K562 (cell line): ENCODE data around the gene DNAJB12. TPM values are rescaled to one million over a fixed set of nuclear protein-coding genes. Genes with fewer than 3 reads are reported as not detected.

Experiments used
- ATAC-seq: fragments of 200-7000 bp; cut with Tn5 transposase; 3 replicates; pipeline ENCODE4 v1.9.1; 2020; ENCODE audit warnings: moderate library complexity
- BruUV-seq: library from RNA; stranded (reverse); fragments of 400-500 nt; replicated peaks from 2 replicates; lab custom pipeline; 2021; lab: Mats Ljungman, UMichigan
- CTCF ChIA-PET: fragments of 300-600 bp; formaldehyde crosslinking; extraction: SDS; loops from one replicate; lab custom pipeline; 2021; ENCODE audit warnings: low intra/inter-chr PET ratio; lab: Yijun Ruan, JAX
- POLR2A ChIA-PET: fragments of 300-600, 350-650 bp; sonication (Branson Sonifier 250); formaldehyde crosslinking; extraction: SDS; loops from one replicate; lab custom pipeline; 2021; ENCODE audit warnings: antibody characterized with exemption, inconsistent platforms; lab: Yijun Ruan, JAX
- DNase-seq, 4 experiments: peaks; one replicate each; pipeline versions ENCODE4 v3.0.0 to v3.0.0-alpha.2; 2011 to 2018; ENCODE audit warnings: low spot score in 3 of 4, mixed read lengths in 3 of 4; ENCODE audit errors: extremely low read depth in 1 of 4
- FAIRE-seq: peaks from 2 replicates; lab custom pipeline; 2011; peaks lifted over from hg19 to GRCh38; lab: Jason Lieb, UNC
- H2AFZ ChIP-seq: 2 replicates; pipeline ENCODE4 v1.6.0; 2011; ENCODE audit warnings: low read depth, low read length, control low read depth, inconsistent platforms
- H3K27ac ChIP-seq: fragments of 200-600 bp; 3 replicates; pipeline ENCODE4 v1.8.0; 2011; ENCODE audit warnings: low read depth, mild to moderate bottlenecking, control low read depth, inconsistent platforms, low read length, moderate library complexity, mixed read lengths; ENCODE audit errors: extremely low read depth
- H3K27me3 ChIP-seq, 2 experiments: fragments of 300-600 bp in 1 of 2; 2 replicates in 1 of 2; 3 replicates in 1 of 2; pipeline versions ENCODE4 v1.6.0 to v1.8.0; 2011; ENCODE audit warnings: inconsistent platforms in 2 of 2, low read length in 2 of 2, mild to moderate bottlenecking in 1 of 2, mixed read lengths in 1 of 2, moderate library complexity in 1 of 2; ENCODE audit not compliant: control insufficient read depth in 2 of 2, insufficient read depth in 2 of 2
- H3K36me3 ChIP-seq: fragments of 300-600 bp; 3 replicates; pipeline ENCODE4 v1.8.0; 2011; ENCODE audit warnings: mild to moderate bottlenecking, low read length, inconsistent platforms; ENCODE audit not compliant: control insufficient read depth, insufficient read depth
- H3K4me1 ChIP-seq, 2 experiments: fragments of 200-600 bp in 1 of 2; replicated peaks in 1 of 2; 2 replicates in 1 of 2; 3 replicates in 1 of 2; pipeline versions ENCODE4 v1.5.1 to v1.8.0; 2011; ENCODE audit warnings: inconsistent platforms in 2 of 2, low read length in 2 of 2, mild to moderate bottlenecking in 1 of 2, mixed read lengths in 1 of 2, moderate library complexity in 1 of 2; ENCODE audit not compliant: control insufficient read depth in 2 of 2, insufficient read depth in 2 of 2
- H3K4me2 ChIP-seq: 2 replicates; pipeline ENCODE4 v1.6.1; 2011; ENCODE audit warnings: low read length, control low read depth, inconsistent platforms, mixed read lengths; ENCODE audit not compliant: insufficient read depth
- H3K4me3 ChIP-seq: fragments of 200-600 bp; sonication (generic), shearing (Covaris generic); 2 replicates; pipeline ENCODE4 v1.5.1; 2016; ENCODE audit warnings: control low read depth, inconsistent platforms
- H3K79me2 ChIP-seq: fragments of 200-600 bp; 3 replicates; pipeline ENCODE4 v1.8.0; 2011; ENCODE audit warnings: low read length, inconsistent platforms; ENCODE audit not compliant: control insufficient read depth, insufficient read depth
- H3K9ac ChIP-seq, 2 experiments: 2 replicates each; pipeline versions ENCODE4 v1.6.0 to v1.6.1; 2011; ENCODE audit warnings: low read depth in 2 of 2, low read length in 2 of 2, control low read depth in 1 of 2, inconsistent platforms in 1 of 2, mild to moderate bottlenecking in 1 of 2, mixed read lengths in 1 of 2; ENCODE audit not compliant: insufficient read depth in 1 of 2
- H3K9me1 ChIP-seq: one replicate; pipeline ENCODE4 v1.6.0; 2011; ENCODE audit warnings: inconsistent platforms, mild to moderate bottlenecking, low read length, moderate library complexity; ENCODE audit not compliant: control insufficient read depth, insufficient read depth
- H3K9me3 ChIP-seq: replicated peaks from 2 replicates; pipeline ENCODE4 v1.5.1; 2011; ENCODE audit warnings: low read depth, low read length, inconsistent platforms; ENCODE audit not compliant: control insufficient read depth, insufficient read depth
- H4K20me1 ChIP-seq: replicated peaks from 2 replicates; pipeline ENCODE4 v1.6.1; 2011; ENCODE audit warnings: low read length, inconsistent platforms, mixed read lengths; ENCODE audit not compliant: control insufficient read depth, insufficient read depth
- BMI1 ChIP-seq: fragments of 150-350 bp; IDR thresholded peaks from 2 replicates; pipeline ENCODE4 v1.6.1; 2014; ENCODE audit warnings: low read length
- CEBPB ChIP-seq: fragments of 450-650 bp; IDR thresholded peaks from 2 replicates; pipeline ENCODE4 v1.6.1; 2016; ENCODE audit warnings: missing genetic modification characterization, missing compliant biosample characterization
- CREM ChIP-seq: IDR thresholded peaks from 2 replicates; pipeline ENCODE4 v1.6.1; 2014; ENCODE audit warnings: antibody characterized with exemption, low read depth
- HDAC1 ChIP-seq, 2 experiments: fragments of 450-650 bp; IDR thresholded peaks; 2 replicates each; pipeline ENCODE4 v1.6.1; 2016 to 2017; ENCODE audit warnings: inconsistent platforms in 1 of 2, mild to moderate bottlenecking in 1 of 2, moderate library complexity in 1 of 2
- STAT5A ChIP-seq: IDR thresholded peaks from 2 replicates; pipeline ENCODE4 v1.6.1; 2012; ENCODE audit warnings: low read length, inconsistent platforms, borderline replicate concordance
- ZNF764 ChIP-seq: fragments of 250-450 bp; sonication (Bioruptor Pico); IDR thresholded peaks from 2 replicates; pipeline ENCODE4 v1.4.0; 2020; ENCODE audit warnings: low read depth, mild to moderate bottlenecking, moderate library complexity
- WGBS: fragments of 100-300 bp; shearing (Covaris generic); methylation state at CpG from one replicate; pipeline ENCODE4 v1.1.6; 2016; ENCODE audit warnings: low coverage, mixed read lengths; ENCODE audit not compliant: insufficient coverage; ENCODE audit errors: missing lambda C conversion rate; 5-methylcytosine and 5-hydroxymethylcytosine counted together
- in situ Hi-C: fragments of 300-500 bp; cut with MboI; formaldehyde crosslinking; loops from 4 replicates; pipeline ENCODE4 v1.15.0; 2018; ENCODE audit warnings: inconsistent platforms, mixed read lengths
- intact Hi-C: fragments of 100-400 bp; cut with micrococcal nuclease; formaldehyde crosslinking; loops from 2 replicates; pipeline ENCODE4 v1.14.2; 2022
- polyA plus RNA-seq, 8 experiments: library from polyadenylated mRNA; depleted of rRNA in 4 of 8; stranded (reverse) in 5 of 8; unstranded in 3 of 8; fragments of >200 nt; fragmentation: Nextera tagmentation in 2 of 8; fragmentation: Illumina TruSeq in 1 of 8; extraction: Ambion mirVana in 2 of 8; extraction: Trizol in 1 of 8; gene quantifications; 2 replicates each; pipeline versions ENCODE4 v1.2.1 to v1.2.3, GENCODE V29; 2011 to 2014; ENCODE audit warnings: inconsistent platforms in 1 of 8, missing spikeins in 1 of 8
- total RNA-seq, 7 experiments: library from RNA; depleted of rRNA in 6 of 7; stranded (reverse); fragments of >200 nt in 6 of 7; fragmentation: Illumina TruSeq in 2 of 7; extraction: Trizol in 2 of 7; gene quantifications; 2 replicates each; pipeline versions ENCODE4 v1.2.1 to v1.2.3, GENCODE V29; 2011 to 2021; ENCODE audit warnings: low replicate concordance in 1 of 7
- TF ChIP-seq, protein P1 (sequence below): fragments of 200-800 bp; sonication (Bioruptor generic); IDR thresholded peaks from 2 replicates; pipeline ENCODE4 v1.6.1; 2017; ENCODE audit warnings: missing genetic modification characterization, missing compliant biosample characterization
- TF ChIP-seq, protein P2 (sequence below), 2 experiments: fragments of 450-650 bp in 1 of 2; sonication (generic) in 1 of 2; formaldehyde crosslinking in 1 of 2; IDR thresholded peaks in 1 of 2; conservative IDR thresholded peaks in 1 of 2; 2 replicates each; pipeline versions ENCODE4 v1.6.1 to v1.8.1; 2016 to 2023; ENCODE audit warnings: mild to moderate bottlenecking in 2 of 2, moderate library complexity in 2 of 2, inconsistent platforms in 1 of 2, missing genetic modification reagents in 1 of 2

DNAJB12 gene
- total and polyA plus RNA-seq, 9 of the 15 experiments (the other 6 are each of a cell fraction or from before 2014, with no cell fraction given), result 3.5 to 31.5 (median 20.3) TPM

DNA sequence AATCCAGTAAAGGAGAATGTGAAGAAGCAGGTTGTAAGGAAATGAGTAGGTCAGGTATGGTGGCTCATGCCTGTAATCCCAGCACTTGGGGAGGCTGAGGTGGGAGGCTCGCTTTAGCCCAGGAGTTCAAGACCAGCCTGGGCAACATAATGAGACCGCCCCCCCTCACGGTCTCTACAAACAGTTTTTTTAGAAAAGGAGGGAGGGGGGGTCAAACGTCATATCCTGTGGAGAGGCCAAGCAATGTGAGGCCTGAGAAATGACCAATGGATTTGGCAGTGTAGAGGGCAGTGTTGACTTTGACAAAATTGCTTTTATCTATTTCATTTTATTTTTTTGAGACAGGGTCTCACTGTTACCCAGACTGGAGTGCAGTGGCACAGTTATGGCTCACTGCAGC lies 2.3 kb upstream of the DNAJB12 start (continued):
- TF ChIP-seq HDAC1 (IDR thresholded peaks at IDR 0.05) (no peak), CREM (peak; percentile 76), ZNF764 (CRISPR knock-in tag) (no peak)
- TF ChIP-seq, protein P1, sequence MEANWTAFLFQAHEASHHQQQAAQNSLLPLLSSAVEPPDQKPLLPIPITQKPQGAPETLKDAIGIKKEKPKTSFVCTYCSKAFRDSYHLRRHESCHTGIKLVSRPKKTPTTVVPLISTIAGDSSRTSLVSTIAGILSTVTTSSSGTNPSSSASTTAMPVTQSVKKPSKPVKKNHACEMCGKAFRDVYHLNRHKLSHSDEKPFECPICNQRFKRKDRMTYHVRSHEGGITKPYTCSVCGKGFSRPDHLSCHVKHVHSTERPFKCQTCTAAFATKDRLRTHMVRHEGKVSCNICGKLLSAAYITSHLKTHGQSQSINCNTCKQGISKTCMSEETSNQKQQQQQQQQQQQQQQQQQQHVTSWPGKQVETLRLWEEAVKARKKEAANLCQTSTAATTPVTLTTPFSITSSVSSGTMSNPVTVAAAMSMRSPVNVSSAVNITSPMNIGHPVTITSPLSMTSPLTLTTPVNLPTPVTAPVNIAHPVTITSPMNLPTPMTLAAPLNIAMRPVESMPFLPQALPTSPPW (CRISPR knock-in tag), result peak; percentile 69

DNA sequence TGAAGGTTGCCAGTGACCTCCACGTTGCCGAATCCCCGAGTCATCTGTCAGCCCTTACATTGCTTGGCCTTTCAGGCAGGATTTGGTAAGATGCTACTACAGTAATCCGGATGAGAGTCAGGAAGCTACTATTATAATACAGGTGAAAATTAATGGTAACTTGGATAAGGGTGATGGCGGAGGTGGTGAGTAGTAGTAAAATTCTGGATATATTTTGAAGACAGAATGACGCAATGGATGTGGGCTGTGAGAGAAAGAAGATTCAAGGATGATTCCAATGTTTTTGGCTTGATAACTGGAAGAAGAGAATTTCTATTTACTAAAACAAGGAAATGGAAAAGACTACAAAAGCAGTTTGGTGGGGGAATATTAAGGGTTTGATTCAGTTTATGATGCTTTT lies 1.4 kb upstream of the DNAJB12 start:
- Histone ChIP-seq H3K4me1 (peaks cover 12 to 15% of the 10 kb centered on the region in 2 experiments), H3K4me2 (no peak overlapping the region), H3K27me3 (no peaks in the 10 kb centered on the region), H3K79me2 (peaks cover 33% of the 10 kb centered on the region), H3K9ac (no peak overlapping the region), H3K9me3 (no peaks in the 10 kb centered on the region), H3K9me1 (no peaks in the 10 kb centered on the region), H3K4me3 (no peak overlapping the region), H2AFZ (no peak overlapping the region), H3K27ac (no peak overlapping the region), H3K36me3 (peaks cover 25% of the 10 kb centered on the region), H4K20me1 (no peaks in the 10 kb centered on the region; the same call in 1 of the 2 replicates)
- ATAC-seq, result no peak
- in situ Hi-C loops (no loop called here), intact Hi-C loops (no loop called here)
- 84% methylated on average over 6 of the region's 6 CpGs for WGBS
- no TSS peak for BruUV-seq
- ChIA-PET CTCF (no interaction called here), POLR2A (interaction anchor here (0.6 kb wide), 1 partner anchor 9 kb away, joined by 5 read pairs; no protein-coding TSS in a partner anchor)
- TF ChIP-seq CEBPB (tag) (peak; percentile 51), STAT5A (no peak), BMI1 (no peak)
- TF ChIP-seq, protein P2, sequence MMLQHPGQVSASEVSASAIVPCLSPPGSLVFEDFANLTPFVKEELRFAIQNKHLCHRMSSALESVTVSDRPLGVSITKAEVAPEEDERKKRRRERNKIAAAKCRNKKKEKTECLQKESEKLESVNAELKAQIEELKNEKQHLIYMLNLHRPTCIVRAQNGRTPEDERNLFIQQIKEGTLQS (IDR thresholded peaks at IDR 0.05), result peak; percentile 42; the same call in 1 of the 2 replicates
- TF ChIP-seq, protein P2 (CRISPR knock-in tag; conservative IDR thresholded peaks at IDR 0.05), result no peak
- no peak for DNase-seq
- FAIRE-seq, result no peak
